Adrenal gland (tissue), 5 donors: ENCODE data around the gene PDK1.

Source experiments
- POLR2A ChIP-seq, 2 donors: fragments of 450-650 bp; IDR thresholded peaks; one replicate each; pipeline ENCODE4 v1.6.1; 2017; ENCODE audit warnings: antibody characterized with exemption in 2 of 2, mild to moderate bottlenecking in 2 of 2, moderate library complexity in 1 of 2
- TF ChIP-seq, protein P1 (sequence below), 6 experiments: fragments of 450-650 bp in 4 of 6; fragments of 200-600 bp in 2 of 6; sonication (generic) in 1 of 6; IDR thresholded peaks; 1 replicate in 5 of 6; 2 replicates in 1 of 6; pipeline versions ENCODE4 v1.5.1 to v1.8.0; 2016 to 2021; ENCODE audit warnings: antibody characterized with exemption in 6 of 6, mild to moderate bottlenecking in 2 of 6, moderate library complexity in 1 of 6
- donor health status: DM: no; HTN: no; CAD: no.

DNA sequence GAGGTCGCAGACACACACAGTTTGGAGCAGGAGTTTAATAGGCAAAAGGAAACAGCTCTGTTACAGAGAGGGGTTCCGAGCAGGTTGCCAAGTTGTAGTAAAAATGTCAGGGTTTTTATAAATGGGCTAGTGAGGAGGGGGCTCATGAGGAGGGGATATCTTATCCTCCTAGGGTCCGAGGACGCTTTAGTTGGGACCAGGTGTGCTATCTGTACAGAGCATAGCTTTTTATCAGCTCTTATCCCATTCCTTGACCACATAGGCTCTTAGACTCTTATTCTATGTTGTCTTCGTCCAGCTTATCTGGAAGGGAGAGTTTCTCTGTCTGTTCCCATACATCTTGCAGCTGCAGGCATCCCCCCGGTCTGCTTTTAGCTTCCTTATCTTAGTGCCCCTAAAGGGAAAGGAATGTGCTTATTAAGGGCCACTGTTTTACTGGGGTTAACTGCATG lies 44.7 kb downstream of the PDK1 start:
- TF ChIP-seq, protein P1, sequence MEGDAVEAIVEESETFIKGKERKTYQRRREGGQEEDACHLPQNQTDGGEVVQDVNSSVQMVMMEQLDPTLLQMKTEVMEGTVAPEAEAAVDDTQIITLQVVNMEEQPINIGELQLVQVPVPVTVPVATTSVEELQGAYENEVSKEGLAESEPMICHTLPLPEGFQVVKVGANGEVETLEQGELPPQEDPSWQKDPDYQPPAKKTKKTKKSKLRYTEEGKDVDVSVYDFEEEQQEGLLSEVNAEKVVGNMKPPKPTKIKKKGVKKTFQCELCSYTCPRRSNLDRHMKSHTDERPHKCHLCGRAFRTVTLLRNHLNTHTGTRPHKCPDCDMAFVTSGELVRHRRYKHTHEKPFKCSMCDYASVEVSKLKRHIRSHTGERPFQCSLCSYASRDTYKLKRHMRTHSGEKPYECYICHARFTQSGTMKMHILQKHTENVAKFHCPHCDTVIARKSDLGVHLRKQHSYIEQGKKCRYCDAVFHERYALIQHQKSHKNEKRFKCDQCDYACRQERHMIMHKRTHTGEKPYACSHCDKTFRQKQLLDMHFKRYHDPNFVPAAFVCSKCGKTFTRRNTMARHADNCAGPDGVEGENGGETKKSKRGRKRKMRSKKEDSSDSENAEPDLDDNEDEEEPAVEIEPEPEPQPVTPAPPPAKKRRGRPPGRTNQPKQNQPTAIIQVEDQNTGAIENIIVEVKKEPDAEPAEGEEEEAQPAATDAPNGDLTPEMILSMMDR (IDR thresholded peaks at IDR 0.05) = no peak
- no peak for TF ChIP-seq POLR2A (IDR thresholded peaks at IDR 0.05)
